Epithelial cell of umbilical artery (primary cell): ENCODE results near the gene ZNF737. TPM values are rescaled to one million over a fixed set of nuclear protein-coding genes. Genes with fewer than 3 reads are reported as not detected.

Experiments used
- total RNA-seq: library from RNA; depleted of rRNA; stranded (reverse); fragments of >200 nt; gene quantifications from 2 replicates; pipeline ENCODE4 v1.2.3, GENCODE V29; 2014

Gene ZNF737
- 6.8 and 7.1 TPM in 2 replicates for total RNA-seq

DNA sequence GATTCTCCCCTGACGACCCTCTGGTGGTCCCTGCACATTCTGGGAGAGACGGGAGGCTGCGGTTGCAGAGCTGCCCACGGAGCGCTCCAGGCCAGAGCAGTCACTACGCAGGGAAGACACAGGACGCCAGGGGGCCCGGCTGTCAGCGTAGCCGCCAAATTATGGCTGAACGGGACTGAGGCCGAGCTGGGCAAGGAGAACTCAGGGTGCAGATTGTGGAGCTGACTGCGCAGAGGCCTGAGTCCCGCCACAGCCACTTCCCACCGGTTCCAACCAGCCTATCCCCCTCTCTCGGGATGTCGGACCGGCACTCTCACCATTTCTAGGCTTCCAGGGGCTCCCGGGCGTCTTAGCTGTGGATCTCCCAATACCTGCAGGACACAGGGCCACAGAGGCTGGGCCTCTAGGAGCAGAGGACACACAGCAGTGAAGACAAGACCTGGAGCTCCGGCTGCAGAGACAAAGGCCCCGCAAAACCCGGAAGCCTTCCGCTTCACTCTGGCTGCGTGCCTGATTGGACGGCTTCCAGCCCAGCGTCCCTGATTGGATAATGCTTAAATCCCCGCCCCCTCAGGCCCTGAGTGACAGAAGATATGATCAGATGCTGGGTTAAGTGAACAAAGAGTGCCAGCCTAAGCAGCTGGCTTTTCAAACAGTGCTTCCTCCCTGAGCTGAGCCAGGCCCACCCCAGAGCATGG is at the start of gene ZNF737:
Gene ZNF737 (minus strand): TSS at position 461 of the 698 bp plus-strand sequence. CDS start 141 bp downstream, at position 320.

Other genes starting within 250 kb of the ZNF737 start
- 12.3 and 13.2 TPM in 2 replicates for gene ZNF626, start 95.8 kb upstream of the ZNF737 start, total RNA-seq
- gene ZNF66, start 210.5 kb upstream of the ZNF737 start, total RNA-seq: 2.3 and 4.3 TPM in 2 replicates